Neural progenitor cell (in vitro differentiated cells): ENCODE results near the gene HK1. TPM values are rescaled to one million over a fixed set of nuclear protein-coding genes. Genes with fewer than 3 reads are reported as not detected.

Experiments used
- DNase-seq: peaks from one replicate; pipeline ENCODE4 v3.0.0-alpha.2; 2016; ENCODE audit warnings: low spot score
- H2AFZ ChIP-seq: fragments of 200-600 bp; sonication (generic); replicated peaks from 2 replicates; pipeline ENCODE4 v1.6.1; 2016; ENCODE audit warnings: antibody characterized with exemption
- H3F3A ChIP-seq: fragments of 200-600 bp; sonication (generic); 2 replicates; pipeline ENCODE4 v1.6.1; 2016; ENCODE audit warnings: antibody characterized with exemption, low read depth
- H3K27ac ChIP-seq: fragments of 200-600 bp; sonication (generic); 2 replicates; pipeline ENCODE4 v1.5.1; 2016; ENCODE audit warnings: mild to moderate bottlenecking
- H3K27me3 ChIP-seq: fragments of 200-600 bp; sonication (generic); 2 replicates; pipeline ENCODE4 v1.6.1; 2016; ENCODE audit warnings: mild to moderate bottlenecking, moderate library complexity
- H3K36me3 ChIP-seq: fragments of 200-600 bp; sonication (generic); 2 replicates; pipeline ENCODE4 v1.5.1; 2016
- H3K4me1 ChIP-seq: fragments of 200-600 bp; sonication (generic); 2 replicates; pipeline ENCODE4 v1.6.1; 2016; ENCODE audit warnings: mixed run types
- H3K4me2 ChIP-seq: fragments of 200-600 bp; sonication (generic); 2 replicates; pipeline ENCODE4 v1.6.1; 2016
- H3K4me3 ChIP-seq: fragments of 200-600 bp; sonication (generic); 2 replicates; pipeline ENCODE4 v1.5.1; 2016
- H3K79me2 ChIP-seq: fragments of 200-600 bp; sonication (generic); 2 replicates; pipeline ENCODE4 v1.6.1; 2016; ENCODE audit warnings: low read depth
- H3K9ac ChIP-seq: fragments of 200-600 bp; sonication (generic); 2 replicates; pipeline ENCODE4 v1.6.1; 2016
- H3K9me3 ChIP-seq: fragments of 200-600 bp; sonication (generic); 2 replicates; pipeline ENCODE4 v1.5.1; 2016; ENCODE audit warnings: low read depth
- H4K20me1 ChIP-seq: fragments of 200-600 bp; sonication (generic); 2 replicates; pipeline ENCODE4 v1.6.1; 2016; ENCODE audit warnings: low read depth
- H3K27ac Mint-ChIP-seq: 3 replicates; pipeline ENCODE4 v1.8.0; 2021; ENCODE audit warnings: mixed read lengths
- H3K27me3 Mint-ChIP-seq: 2 replicates; pipeline ENCODE4 v1.8.0; 2022; ENCODE audit warnings: low read depth, mild to moderate bottlenecking, inconsistent platforms, moderate library complexity, mixed read lengths; ENCODE audit not compliant: insufficient read depth
- H3K36me3 Mint-ChIP-seq: 3 replicates; pipeline ENCODE4 v1.8.0; 2021; ENCODE audit warnings: mixed read lengths
- H3K4me1 Mint-ChIP-seq: 3 replicates; pipeline ENCODE4 v1.8.0; 2021; ENCODE audit warnings: mixed read lengths
- H3K4me3 Mint-ChIP-seq: 3 replicates; pipeline ENCODE4 v1.8.0; 2021; ENCODE audit warnings: mild to moderate bottlenecking, moderate library complexity, mixed read lengths
- H3K9me3 Mint-ChIP-seq: 3 replicates; pipeline ENCODE4 v1.8.0; 2020; ENCODE audit warnings: mixed read lengths
- CTCF ChIP-seq: fragments of 200-600 bp; sonication (generic); IDR thresholded peaks from 2 replicates; pipeline ENCODE4 v1.5.1; 2017; ENCODE audit warnings: antibody characterized with exemption, mild to moderate bottlenecking
- EZH2 ChIP-seq: fragments of 200-600 bp; sonication (generic); IDR thresholded peaks from 2 replicates; pipeline ENCODE4 v1.6.1; 2017; ENCODE audit warnings: antibody characterized with exemption, mild to moderate bottlenecking, moderate library complexity
- EZH2phosphoT487 ChIP-seq: fragments of 200-600 bp; sonication (generic); IDR thresholded peaks from 2 replicates; pipeline ENCODE4 v1.6.1; 2017; ENCODE audit warnings: antibody characterized with exemption
- total RNA-seq: library from RNA; depleted of rRNA; stranded (reverse); fragments of >200 nt; gene quantifications from 2 replicates; pipeline ENCODE4 v1.2.3, GENCODE V29; 2015; ENCODE audit warnings: low replicate concordance

The HK1 gene
- total RNA-seq, 1 donor from 2014 or later: 30.1 TPM

GRCh38 chr10:69406302-69406811 lies 128.1 kb downstream of the HK1 start:
- H3K9me3 ChIP-seq: no peaks in the 10 kb centered on the region
- peak overlapping the region; percentile 39 for H3K4me2 ChIP-seq
- peaks cover 6% of the 10 kb centered on the region for H3F3A ChIP-seq
- peak overlapping the region; percentile 4 for H3K27ac Mint-ChIP-seq
- DNase-seq: no peak
- H3K9me3 Mint-ChIP-seq: no peaks in the 10 kb centered on the region
- peak overlapping the region; percentile 2 for H2AFZ ChIP-seq
- H3K27me3 Mint-ChIP-seq: peaks cover 10% of the 10 kb centered on the region
- H3K9ac ChIP-seq: no peak overlapping the region
- no peak for TF ChIP-seq EZH2phosphoT487
- no peak for TF ChIP-seq EZH2
- no peak for TF ChIP-seq CTCF
- peaks cover 9% of the 10 kb centered on the region for H3K27me3 ChIP-seq
- H3K4me1 Mint-ChIP-seq: peaks cover 26% of the 10 kb centered on the region
- H4K20me1 ChIP-seq: no peaks in the 10 kb centered on the region
- H3K4me3 Mint-ChIP-seq: no peak overlapping the region
- no peak overlapping the region for H3K4me3 ChIP-seq
- peaks cover 7% of the 10 kb centered on the region for H3K4me1 ChIP-seq
- peaks cover 7% of the 10 kb centered on the region for H3K36me3 Mint-ChIP-seq
- H3K79me2 ChIP-seq: no peaks in the 10 kb centered on the region
- H3K36me3 ChIP-seq: no peaks in the 10 kb centered on the region
- no peak overlapping the region for H3K27ac ChIP-seq

- Histone ChIP-seq H3K4me1 (peaks cover 7% of the 10 kb centered on the region), H3K36me3 (no peaks in the 10 kb centered on the region), H4K20me1 (no peaks in the 10 kb centered on the region), H2AFZ (peak overlapping the region; percentile 2), H3K9ac (no peak overlapping the region), H3F3A (peaks cover 6% of the 10 kb centered on the region), H3K79me2 (no peaks in the 10 kb centered on the region), H3K27ac (no peak overlapping the region), H3K9me3 (no peaks in the 10 kb centered on the region), H3K4me3 (no peak overlapping the region), H3K27me3 (peaks cover 9% of the 10 kb centered on the region), H3K4me2 (peak overlapping the region; percentile 39)
- no peaks in the 10 kb centered on the region for H3K9me3 Mint-ChIP-seq
- no peak overlapping the region for H3K4me3 Mint-ChIP-seq
- no peak for DNase-seq
- peaks cover 26% of the 10 kb centered on the region for H3K4me1 Mint-ChIP-seq
- H3K27me3 Mint-ChIP-seq: peaks cover 10% of the 10 kb centered on the region
- H3K27ac Mint-ChIP-seq: peak overlapping the region; percentile 4
- TF ChIP-seq EZH2phosphoT487 (no peak), EZH2 (no peak), CTCF (no peak)
- peaks cover 3% of the 10 kb centered on the region for H3K36me3 Mint-ChIP-seq
Observed at GRCh38 chr10:69406816-69407580, 128.7 kb downstream of the HK1 start.

GRCh38 chr10:69407621-69408301 lies 129.5 kb downstream of the HK1 start:
- Histone ChIP-seq H3F3A (peaks cover 6% of the 10 kb centered on the region), H2AFZ (no peak overlapping the region), H3K4me3 (no peak overlapping the region), H3K4me1 (peaks cover 7% of the 10 kb centered on the region), H3K9me3 (no peaks in the 10 kb centered on the region), H3K36me3 (no peaks in the 10 kb centered on the region), H3K27me3 (peaks cover 9% of the 10 kb centered on the region), H3K27ac (no peak overlapping the region), H3K79me2 (no peaks in the 10 kb centered on the region), H4K20me1 (no peaks in the 10 kb centered on the region), H3K9ac (no peak overlapping the region), H3K4me2 (no peak overlapping the region)
- peak; percentile 57 for DNase-seq
- TF ChIP-seq EZH2: no peak
- TF ChIP-seq CTCF: peak; percentile 54
- H3K27me3 Mint-ChIP-seq: peaks cover 15% of the 10 kb centered on the region
- peak overlapping the region; percentile 15 for H3K4me3 Mint-ChIP-seq
- H3K27ac Mint-ChIP-seq: no peak overlapping the region
- H3K36me3 Mint-ChIP-seq: peaks cover 1% of the 10 kb centered on the region
- H3K4me1 Mint-ChIP-seq: peaks cover 24% of the 10 kb centered on the region
- no peaks in the 10 kb centered on the region for H3K9me3 Mint-ChIP-seq
